Glutamatergic neuron (in vitro differentiated cells): ENCODE data around the gene LDLRAD3. TPM values are rescaled to one million over a fixed set of nuclear protein-coding genes. Genes with fewer than 3 reads are reported as not detected.

Experiments used
- DNase-seq: peaks from one replicate; pipeline ENCODE4 v3.0.0; 2022
- H3K27ac Mint-ChIP-seq: one replicate; pipeline ENCODE4 v1.8.0; 2020; ENCODE audit warnings: mild to moderate bottlenecking, mixed read lengths, inconsistent platforms; ENCODE audit not compliant: unreplicated experiment
- H3K27me3 Mint-ChIP-seq: one replicate; pipeline ENCODE4 v1.8.0; 2020; ENCODE audit warnings: mild to moderate bottlenecking, moderate library complexity, mixed read lengths, inconsistent platforms; ENCODE audit not compliant: unreplicated experiment
- H3K36me3 Mint-ChIP-seq: one replicate; pipeline ENCODE4 v1.8.0; 2020; ENCODE audit warnings: mild to moderate bottlenecking, mixed read lengths, inconsistent platforms; ENCODE audit not compliant: unreplicated experiment
- H3K4me1 Mint-ChIP-seq: one replicate; pipeline ENCODE4 v1.8.0; 2020; ENCODE audit warnings: mild to moderate bottlenecking, low read depth, mixed read lengths, inconsistent platforms; ENCODE audit not compliant: unreplicated experiment
- H3K4me3 Mint-ChIP-seq: one replicate; pipeline ENCODE4 v1.8.0; 2020; ENCODE audit warnings: mild to moderate bottlenecking, mixed read lengths, inconsistent platforms; ENCODE audit not compliant: unreplicated experiment
- H3K9me3 Mint-ChIP-seq: one replicate; pipeline ENCODE4 v1.8.0; 2020; ENCODE audit warnings: mild to moderate bottlenecking, moderate library complexity, mixed read lengths, inconsistent platforms; ENCODE audit not compliant: unreplicated experiment
- total RNA-seq: library from RNA; stranded (reverse); fragmentation: NEBNext Ultra II Directional; extraction: Animal tissue kit (Norgen Biotek cat#: 25700); gene quantifications from one replicate; pipeline ENCODE4 v1.2.1, GENCODE V29; 2021; ENCODE audit not compliant: unreplicated experiment
- TF ChIP-seq, protein P1 (sequence below): fragments of 200-600 bp; sonication (generic); IDR thresholded peaks from one replicate; pipeline ENCODE4 v1.5.0; 2021; ENCODE audit not compliant: partially characterized antibody, unreplicated experiment

Gene LDLRAD3
- total RNA-seq, 1 donor from 2014 or later = 59.9 TPM

DNA sequence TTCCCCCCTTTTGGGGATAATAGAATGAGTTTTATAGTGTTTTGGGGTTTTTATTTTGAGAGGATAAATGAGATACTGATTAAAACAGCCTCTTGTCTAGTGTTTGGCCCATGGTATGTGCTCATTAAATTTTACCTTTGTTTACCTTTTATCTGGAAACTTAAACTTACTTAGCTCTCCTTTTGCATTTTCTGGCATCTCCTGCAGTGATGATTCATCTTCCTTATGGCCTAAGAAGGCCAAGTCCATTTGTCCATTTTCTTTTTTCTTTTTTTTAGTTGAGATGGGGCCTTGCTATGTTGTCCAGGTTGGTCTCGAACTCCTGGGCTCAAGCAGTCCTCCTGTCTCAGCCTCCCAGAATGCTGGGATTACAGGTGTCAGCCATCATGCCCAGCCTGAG lies 189.1 kb downstream of the LDLRAD3 start:
- no peaks in the 10 kb centered on the region for H3K27me3 Mint-ChIP-seq
- H3K9me3 Mint-ChIP-seq = no peaks in the 10 kb centered on the region
- no peak for DNase-seq
- peaks cover 5% of the 10 kb centered on the region for H3K4me1 Mint-ChIP-seq
- no peak overlapping the region for H3K27ac Mint-ChIP-seq
- H3K36me3 Mint-ChIP-seq = no peaks in the 10 kb centered on the region
- no peak overlapping the region for H3K4me3 Mint-ChIP-seq
- TF ChIP-seq, protein P1, sequence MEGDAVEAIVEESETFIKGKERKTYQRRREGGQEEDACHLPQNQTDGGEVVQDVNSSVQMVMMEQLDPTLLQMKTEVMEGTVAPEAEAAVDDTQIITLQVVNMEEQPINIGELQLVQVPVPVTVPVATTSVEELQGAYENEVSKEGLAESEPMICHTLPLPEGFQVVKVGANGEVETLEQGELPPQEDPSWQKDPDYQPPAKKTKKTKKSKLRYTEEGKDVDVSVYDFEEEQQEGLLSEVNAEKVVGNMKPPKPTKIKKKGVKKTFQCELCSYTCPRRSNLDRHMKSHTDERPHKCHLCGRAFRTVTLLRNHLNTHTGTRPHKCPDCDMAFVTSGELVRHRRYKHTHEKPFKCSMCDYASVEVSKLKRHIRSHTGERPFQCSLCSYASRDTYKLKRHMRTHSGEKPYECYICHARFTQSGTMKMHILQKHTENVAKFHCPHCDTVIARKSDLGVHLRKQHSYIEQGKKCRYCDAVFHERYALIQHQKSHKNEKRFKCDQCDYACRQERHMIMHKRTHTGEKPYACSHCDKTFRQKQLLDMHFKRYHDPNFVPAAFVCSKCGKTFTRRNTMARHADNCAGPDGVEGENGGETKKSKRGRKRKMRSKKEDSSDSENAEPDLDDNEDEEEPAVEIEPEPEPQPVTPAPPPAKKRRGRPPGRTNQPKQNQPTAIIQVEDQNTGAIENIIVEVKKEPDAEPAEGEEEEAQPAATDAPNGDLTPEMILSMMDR = no peak

DNA sequence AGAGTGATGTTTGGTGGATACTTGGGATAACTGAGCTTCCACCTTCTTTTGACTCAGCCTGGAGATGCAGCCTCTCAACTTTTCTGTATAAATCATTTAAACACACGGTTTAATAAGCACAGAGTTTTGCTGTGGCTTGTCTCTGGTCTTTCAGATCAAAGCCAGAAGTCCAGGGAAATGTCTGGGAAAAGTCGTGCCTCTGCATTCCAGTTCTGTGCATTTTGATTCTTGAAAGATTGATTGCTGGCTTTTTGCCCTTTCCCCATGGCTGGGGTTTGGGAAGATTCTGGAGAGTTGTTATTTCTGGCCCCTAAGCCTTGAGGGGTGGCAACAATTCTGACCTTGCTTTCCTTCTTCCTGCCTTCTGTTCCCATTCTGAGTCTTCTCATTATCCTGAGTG lies 191.2 kb downstream of the LDLRAD3 start:
- no peaks in the 10 kb centered on the region for H3K27me3 Mint-ChIP-seq
- H3K27ac Mint-ChIP-seq = no peak overlapping the region
- no peak for DNase-seq
- peaks cover 6% of the 10 kb centered on the region for H3K4me1 Mint-ChIP-seq
- H3K4me3 Mint-ChIP-seq = no peak overlapping the region
- TF ChIP-seq, protein P1 = no peak
- no peaks in the 10 kb centered on the region for H3K36me3 Mint-ChIP-seq
- no peaks in the 10 kb centered on the region for H3K9me3 Mint-ChIP-seq

DNA sequence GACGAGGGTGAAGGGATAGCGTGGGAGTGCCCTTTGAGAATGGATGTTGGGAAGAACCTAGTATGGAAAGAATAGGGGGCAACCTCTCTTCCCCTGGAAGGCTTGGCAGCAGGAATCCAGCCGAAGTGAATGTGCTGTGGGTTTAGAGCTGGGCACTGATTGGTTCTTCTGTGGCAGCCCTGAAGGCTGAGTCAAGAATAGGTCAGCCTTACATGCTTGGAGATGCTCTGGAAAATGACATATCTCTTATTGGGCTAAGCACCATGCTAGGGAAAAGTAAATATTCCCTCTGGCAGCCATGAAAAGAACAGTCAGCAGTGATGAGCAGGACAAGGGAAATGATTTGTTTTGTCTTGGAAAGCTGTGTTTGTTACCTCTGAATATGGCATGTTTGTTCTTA lies 195.9 kb downstream of the LDLRAD3 start:
- Mint-ChIP-seq H3K27ac (no peak overlapping the region), H3K9me3 (peaks cover 4% of the 10 kb centered on the region)
- TF ChIP-seq, protein P1 = no peak

DNA sequence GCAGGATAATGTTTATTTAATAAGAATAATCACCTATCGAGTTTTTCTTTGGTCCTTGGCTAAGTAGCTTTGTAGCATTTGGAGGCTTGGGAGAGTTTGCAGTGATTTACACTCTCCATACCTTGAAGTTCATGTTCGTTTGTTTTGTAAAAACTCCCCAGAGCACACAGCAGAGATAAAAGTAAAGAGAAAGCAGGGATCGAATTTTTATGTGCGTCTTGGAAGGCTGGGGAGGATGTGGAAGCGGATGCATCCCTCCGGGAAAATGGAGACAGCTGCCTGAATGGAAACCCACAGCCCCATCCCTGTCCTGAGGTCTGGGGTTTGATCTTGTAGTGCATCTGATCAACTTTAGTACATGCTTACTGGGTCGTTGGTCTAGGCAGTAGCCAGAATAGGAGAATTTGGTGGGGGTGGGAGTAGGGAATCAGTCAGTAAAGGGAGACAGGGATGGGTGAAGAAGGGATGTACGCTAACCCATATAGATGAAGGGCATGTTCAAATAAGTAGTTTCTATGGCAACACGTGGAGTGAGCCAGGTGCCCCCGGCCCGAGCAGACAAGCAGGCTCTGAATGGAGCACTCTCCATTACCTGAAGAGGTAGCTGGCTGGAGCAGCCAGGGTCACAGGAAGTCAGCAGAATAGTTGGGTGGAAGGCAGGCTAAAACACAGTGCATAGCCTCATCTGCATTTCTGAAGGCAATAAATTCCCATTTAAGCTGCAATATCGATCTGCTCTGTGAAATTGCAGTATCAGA lies 197.5 kb downstream of the LDLRAD3 start:
- H3K36me3 Mint-ChIP-seq = no peaks in the 10 kb centered on the region
- peaks cover 4% of the 10 kb centered on the region for H3K9me3 Mint-ChIP-seq
- H3K4me1 Mint-ChIP-seq = peaks cover 35% of the 10 kb centered on the region
- no peak for DNase-seq
- TF ChIP-seq, protein P1 = no peak
- peak overlapping the region; percentile 26 for H3K4me3 Mint-ChIP-seq
- H3K27me3 Mint-ChIP-seq = no peaks in the 10 kb centered on the region
- peak overlapping the region; percentile 70 for H3K27ac Mint-ChIP-seq

More for the DNA sequence above, 195.9 kb downstream of the LDLRAD3 start:
- H3K36me3 Mint-ChIP-seq = no peaks in the 10 kb centered on the region
- no peak overlapping the region for H3K4me3 Mint-ChIP-seq
- peaks cover 28% of the 10 kb centered on the region for H3K4me1 Mint-ChIP-seq
- no peak for DNase-seq
- H3K27me3 Mint-ChIP-seq = no peaks in the 10 kb centered on the region

DNA sequence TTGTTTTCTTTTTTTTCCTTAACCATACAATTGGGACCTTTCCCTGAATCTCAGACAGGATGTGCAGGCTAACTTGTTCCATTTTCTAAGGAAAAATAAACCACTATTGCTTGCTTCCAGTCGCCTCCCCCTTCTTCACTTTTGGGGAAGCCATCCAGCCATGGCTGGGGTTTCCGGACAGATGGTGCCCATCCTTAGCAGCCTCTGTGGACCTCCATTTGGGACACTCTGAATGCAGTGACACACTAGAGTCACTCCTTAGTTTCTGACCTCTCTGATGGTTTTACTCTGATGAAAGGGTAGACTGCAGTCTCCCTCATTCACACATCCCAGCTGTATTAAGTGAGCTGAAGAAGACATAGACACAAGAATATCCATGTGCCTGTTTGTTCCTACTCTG lies 198.1 kb downstream of the LDLRAD3 start:
- Mint-ChIP-seq H3K4me3 (no peak overlapping the region), H3K4me1 (peaks cover 37% of the 10 kb centered on the region)
- TF ChIP-seq, protein P1 = no peak

More for the DNA sequence above, 198.1 kb downstream of the LDLRAD3 start:
- H3K36me3 Mint-ChIP-seq = no peaks in the 10 kb centered on the region
- no peak for DNase-seq
- H3K27me3 Mint-ChIP-seq = no peaks in the 10 kb centered on the region
- peaks cover 4% of the 10 kb centered on the region for H3K9me3 Mint-ChIP-seq
- H3K27ac Mint-ChIP-seq = peak overlapping the region; percentile 60
